AG04450 (cell line): Measurements from ENCODE around the gene DACH2. TPM values are rescaled to one million over a fixed set of nuclear protein-coding genes. Genes with fewer than 3 reads are reported as not detected.
A peak's percentile ranks its signal among the peaks of the same experiment; 100 is the strongest.

Experiments used
- CTCF ChIA-PET: fragments of 300-600, 350-600 bp; formaldehyde crosslinking; extraction: SDS; loops from one replicate; lab custom pipeline; 2022; ENCODE audit warnings: antibody characterized with exemption, inconsistent platforms; lab: Charles Lee
- POLR2A ChIA-PET: fragments of 350-600 bp; formaldehyde crosslinking; extraction: SDS; loops from one replicate; lab custom pipeline; 2021; ENCODE audit warnings: antibody characterized with exemption, inconsistent platforms; lab: Yijun Ruan, JAX
- DNase-seq: peaks from one replicate; pipeline ENCODE4 v3.0.0-alpha.2; 2011; ENCODE audit warnings: low read depth, low spot score
- H3K27ac ChIP-seq: one replicate; pipeline ENCODE4 v1.5.1; 2012; ENCODE audit warnings: low read depth, low read length, control low read depth
- H3K27me3 ChIP-seq: one replicate; pipeline ENCODE4 v1.6.0; 2012; ENCODE audit warnings: low read length; ENCODE audit not compliant: control insufficient read depth, insufficient read depth
- H3K4me3 ChIP-seq: 2 replicates; pipeline ENCODE4 v1.5.1; 2011; ENCODE audit warnings: mild to moderate bottlenecking, low read depth, low read length, control low read depth
- H3K9me3 ChIP-seq: 2 replicates; pipeline ENCODE4 v1.5.1; 2012; ENCODE audit warnings: low read length; ENCODE audit not compliant: control insufficient read depth, insufficient read depth
- CTCF ChIP-seq: IDR thresholded peaks from 2 replicates; pipeline ENCODE4 v1.5.1; 2011; ENCODE audit warnings: low read depth, low read length, control low read depth, inconsistent platforms
- polyA plus RNA-seq: library from polyadenylated mRNA; depleted of rRNA; stranded (reverse); fragments of >200 nt; gene quantifications from 2 replicates; pipeline ENCODE4 v1.2.3, GENCODE V29; 2011

The DACH2 gene
- polyA plus RNA-seq, 1 experiment = 0.61 TPM

- TF ChIP-seq CTCF = peak; percentile 61
- CTCF ChIA-PET = interaction anchor here (0.5 to 3.8 kb wide), 7 partner anchors 11 to 574 kb away, joined by 3 to 30 read pairs (median 3); no protein-coding TSS in a partner anchor
- Histone ChIP-seq H3K4me3 (no peak overlapping the region), H3K27me3 (no peaks in the 10 kb centered on the region), H3K9me3 (no peaks in the 10 kb centered on the region), H3K27ac (no peak overlapping the region)
- POLR2A ChIA-PET = no interaction called here
- DNase-seq = no peak
Observed at GRCh38 chrX:86133761-86134160, 14.5 kb upstream of the DACH2 start.

GRCh38 chrX:86137071-86137470 lies 11.2 kb upstream of the DACH2 start:
- CTCF ChIA-PET = no interaction called here
- TF ChIP-seq CTCF = no peak
- no peak overlapping the region for H3K4me3 ChIP-seq
- POLR2A ChIA-PET = no interaction called here
- H3K27me3 ChIP-seq = no peaks in the 10 kb centered on the region
- no peaks in the 10 kb centered on the region for H3K9me3 ChIP-seq
- DNase-seq = no peak
- H3K27ac ChIP-seq = no peak overlapping the region

- Histone ChIP-seq H3K27me3 (no peaks in the 10 kb centered on the region), H3K9me3 (no peaks in the 10 kb centered on the region), H3K4me3 (no peak overlapping the region), H3K27ac (no peak overlapping the region)
- TF ChIP-seq CTCF = no peak
- ChIA-PET POLR2A (no interaction called here), CTCF (no interaction called here)
- DNase-seq = no peak
Observed at GRCh38 chrX:86141786-86142185, 6.5 kb upstream of the DACH2 start.

- H3K4me3 ChIP-seq = no peak overlapping the region
- CTCF ChIA-PET = no interaction called here
- no peak for DNase-seq
- H3K27me3 ChIP-seq = peaks cover 9% of the 10 kb centered on the region
- H3K9me3 ChIP-seq = no peaks in the 10 kb centered on the region
- TF ChIP-seq CTCF = no peak
- POLR2A ChIA-PET = no interaction called here
- H3K27ac ChIP-seq = no peak overlapping the region
Observed at GRCh38 chrX:86146102-86146501, 2.1 kb upstream of the DACH2 start.

GRCh38 chrX:86148594-86148993 lies 343 bp downstream of the DACH2 start:
- TF ChIP-seq CTCF = no peak
- no peak for DNase-seq
- H3K27me3 ChIP-seq = peaks cover 9% of the 10 kb centered on the region
- H3K4me3 ChIP-seq = peak overlapping the region; percentile 59
- ChIA-PET CTCF (no interaction called here), POLR2A (no interaction called here)
- no peaks in the 10 kb centered on the region for H3K9me3 ChIP-seq
- H3K27ac ChIP-seq = no peak overlapping the region
